Effector memory CD4-positive, alpha-beta T cell (primary cell): ENCODE data around the gene NUDT11.

Experiments used
- DNase-seq, 3 donors: peaks; one replicate each; pipeline ENCODE4 v3.0.0-alpha.2; 2020
- H3K27ac ChIP-seq: 2 replicates; pipeline ENCODE4 v1.7.0; 2013; ENCODE audit warnings: mild to moderate bottlenecking, low read length, moderate library complexity; ENCODE audit not compliant: insufficient read depth, poor library complexity, severe bottlenecking
- H3K27me3 ChIP-seq: replicated peaks from 2 replicates; pipeline ENCODE4 v1.7.0; 2013; ENCODE audit warnings: mild to moderate bottlenecking, low read length; ENCODE audit not compliant: insufficient read depth, control insufficient read depth, poor library complexity, severe bottlenecking
- H3K36me3 ChIP-seq: 2 replicates; pipeline ENCODE4 v1.7.0; 2013; ENCODE audit warnings: mild to moderate bottlenecking, low read length, moderate library complexity; ENCODE audit not compliant: control insufficient read depth, insufficient read depth
- H3K4me1 ChIP-seq: 2 replicates; pipeline ENCODE4 v1.7.0; 2013; ENCODE audit warnings: low read length, mild to moderate bottlenecking; ENCODE audit not compliant: control insufficient read depth, insufficient read depth, poor library complexity, severe bottlenecking
- H3K4me3 ChIP-seq: 2 replicates; pipeline ENCODE4 v1.7.0; 2013; ENCODE audit warnings: low read length, low read depth, mild to moderate bottlenecking; ENCODE audit not compliant: insufficient read depth, poor library complexity, severe bottlenecking
- H3K9me3 ChIP-seq: 2 replicates; pipeline ENCODE4 v1.7.0; 2013; ENCODE audit warnings: mild to moderate bottlenecking, low read length, moderate library complexity; ENCODE audit not compliant: control insufficient read depth

NUDT11 gene

GRCh38 chrX:51463322-51463721 is 33.1 kb downstream of the NUDT11 start:
- no peaks in the 10 kb centered on the region for H3K27me3 ChIP-seq
- H3K4me3 ChIP-seq: no peak overlapping the region
- H3K9me3 ChIP-seq: no peaks in the 10 kb centered on the region

DNA sequence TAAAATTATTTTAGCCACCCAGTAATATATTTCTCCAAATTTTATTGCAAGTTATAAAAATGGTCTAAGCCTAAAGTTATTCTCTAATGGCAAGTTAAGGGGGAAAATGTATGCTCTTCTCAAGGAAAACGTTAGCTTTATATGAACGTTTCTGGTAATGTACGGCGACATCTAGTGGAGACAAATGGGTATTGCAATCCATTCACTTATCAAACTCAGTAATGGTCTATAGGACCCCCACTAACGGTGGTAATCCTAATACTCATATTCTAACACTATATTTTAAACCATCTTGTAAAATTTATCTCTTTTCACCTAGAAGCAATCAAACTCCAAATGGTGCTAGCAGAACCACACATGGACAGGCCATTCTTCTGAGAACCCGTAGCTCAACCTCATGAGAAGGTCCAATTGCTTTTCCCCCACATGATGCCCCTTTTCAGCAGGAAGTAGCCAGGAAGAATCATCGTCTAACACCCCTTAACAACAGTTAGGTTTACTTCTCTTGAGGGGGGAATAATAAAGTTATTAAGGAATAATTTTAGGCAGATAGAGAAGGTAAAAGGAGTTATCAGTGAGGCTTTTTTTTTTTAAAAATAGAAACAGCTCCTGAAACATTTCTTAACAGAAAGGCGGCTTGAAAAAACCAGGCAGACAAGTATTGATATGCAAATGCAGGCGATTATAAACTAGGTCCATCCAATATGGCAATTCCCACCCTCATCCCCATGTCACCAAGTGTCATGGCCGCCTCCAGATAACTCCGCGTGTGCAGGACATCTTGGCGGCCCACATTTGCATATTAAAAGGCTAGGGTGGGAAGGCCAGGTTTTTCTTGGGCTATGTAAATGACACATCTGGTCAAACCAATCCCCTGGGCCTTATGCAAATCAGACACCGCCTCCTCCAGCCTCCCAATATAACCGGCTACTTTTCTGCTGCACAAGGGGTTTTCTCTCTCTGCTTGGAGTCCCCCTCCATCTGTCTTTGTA is 35.0 kb downstream of the NUDT11 start:
- Histone ChIP-seq H3K27me3 (no peaks in the 10 kb centered on the region), H3K4me3 (no peak overlapping the region), H3K4me1 (no peaks in the 10 kb centered on the region), H3K27ac (no peak overlapping the region), H3K36me3 (no peaks in the 10 kb centered on the region), H3K9me3 (no peaks in the 10 kb centered on the region)
- peak in 1 of 3 donors; percentile 5 for DNase-seq

More at GRCh38 chrX:51463322-51463721, 33.1 kb downstream of the NUDT11 start:
- no peaks in the 10 kb centered on the region for H3K36me3 ChIP-seq
- no peak overlapping the region for H3K27ac ChIP-seq
- DNase-seq: no peak
- no peaks in the 10 kb centered on the region for H3K4me1 ChIP-seq

DNA sequence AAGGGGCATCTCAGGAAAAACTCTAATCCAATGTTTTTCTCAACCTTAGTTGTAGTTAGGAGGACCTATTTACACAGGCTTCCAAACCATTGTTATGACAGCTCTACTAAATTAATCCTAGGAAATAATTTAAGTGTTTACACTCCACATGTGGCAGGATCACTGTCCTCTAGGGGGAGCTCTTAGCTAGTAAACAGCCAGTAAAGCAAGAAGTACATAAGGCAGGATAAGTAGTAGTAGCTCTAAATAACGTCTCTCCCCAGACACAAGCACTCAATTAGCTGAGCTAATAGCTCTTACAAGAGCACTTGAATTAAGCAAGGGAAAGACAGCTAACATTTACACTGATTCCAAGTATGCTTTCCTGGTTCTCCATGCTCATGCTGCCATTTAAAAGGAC is 37.3 kb downstream of the NUDT11 start:
- DNase-seq: no peak
- no peaks in the 10 kb centered on the region for H3K9me3 ChIP-seq
- no peak overlapping the region for H3K27ac ChIP-seq
- no peaks in the 10 kb centered on the region for H3K36me3 ChIP-seq
- no peaks in the 10 kb centered on the region for H3K4me1 ChIP-seq
- no peak overlapping the region for H3K4me3 ChIP-seq
- no peaks in the 10 kb centered on the region for H3K27me3 ChIP-seq

DNA sequence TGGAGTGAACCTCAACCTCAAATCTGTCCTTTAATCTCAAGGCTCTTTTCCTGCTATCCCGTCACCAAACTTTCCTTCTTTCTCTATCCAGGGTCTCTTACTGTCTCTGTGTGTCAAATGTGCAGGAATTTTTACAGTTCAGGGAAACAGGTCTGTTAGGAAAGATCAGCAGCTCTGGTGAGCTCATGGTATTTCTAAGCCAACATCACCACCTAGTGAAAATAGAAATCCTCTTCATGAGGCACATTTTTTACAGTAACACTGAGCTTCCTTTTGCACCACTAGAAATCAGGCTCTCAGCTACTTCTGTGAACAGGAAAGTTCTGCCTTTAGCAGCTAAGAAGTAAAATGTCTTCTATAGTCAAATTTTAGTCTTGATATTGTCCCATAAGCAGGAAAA is 39.6 kb downstream of the NUDT11 start:
- no peak overlapping the region for H3K4me3 ChIP-seq

DNA sequence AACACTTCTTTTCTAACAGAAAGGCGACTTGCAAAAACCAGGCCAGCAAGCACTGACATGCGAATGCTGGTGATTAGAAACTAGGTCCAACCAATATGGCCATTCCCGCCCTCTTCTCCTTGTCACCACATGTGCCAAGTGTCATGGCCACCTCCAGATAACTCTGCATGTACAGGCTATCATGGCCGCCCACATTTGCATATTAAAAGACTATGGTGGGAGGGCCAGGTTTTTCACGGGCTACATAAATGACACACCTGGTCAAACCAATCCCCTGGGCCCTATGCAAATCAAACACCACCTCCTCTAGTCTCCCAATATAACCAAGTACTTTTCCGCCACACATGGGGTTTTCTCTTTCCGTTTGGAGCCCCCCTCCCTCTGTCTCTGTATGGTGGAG is 40.1 kb downstream of the NUDT11 start:
- Histone ChIP-seq H3K9me3 (no peaks in the 10 kb centered on the region), H3K27me3 (no peaks in the 10 kb centered on the region), H3K4me1 (no peaks in the 10 kb centered on the region), H3K27ac (no peak overlapping the region), H3K36me3 (no peaks in the 10 kb centered on the region), H3K4me3 (no peak overlapping the region)
- no peak for DNase-seq

More for the DNA sequence above, 39.6 kb downstream of the NUDT11 start:
- no peaks in the 10 kb centered on the region for H3K9me3 ChIP-seq
- no peak overlapping the region for H3K27ac ChIP-seq
- H3K27me3 ChIP-seq: no peaks in the 10 kb centered on the region
- no peaks in the 10 kb centered on the region for H3K36me3 ChIP-seq
- no peak for DNase-seq
- H3K4me1 ChIP-seq: no peaks in the 10 kb centered on the region

DNA sequence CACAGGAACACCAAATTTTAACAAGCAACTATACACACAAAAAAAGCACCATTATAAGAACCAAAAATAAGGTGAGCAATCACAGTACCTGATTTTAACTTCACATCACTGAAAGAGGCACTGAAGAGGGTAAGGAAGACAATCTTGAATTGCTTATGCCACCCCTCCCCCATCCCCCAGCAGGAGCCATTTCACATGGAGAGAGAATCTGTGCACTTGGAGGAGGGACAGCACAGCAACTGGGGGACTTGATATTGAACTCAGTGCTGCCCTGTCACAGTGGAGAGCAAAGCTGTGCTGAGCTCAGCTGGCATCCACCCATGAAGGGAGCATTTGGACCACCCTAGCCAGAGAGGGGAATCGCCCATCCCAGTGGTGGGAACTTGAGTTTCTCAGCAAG is 56.0 kb downstream of the NUDT11 start:
- Histone ChIP-seq H3K4me3 (no peak overlapping the region), H3K9me3 (no peaks in the 10 kb centered on the region), H3K27ac (no peak overlapping the region), H3K36me3 (no peaks in the 10 kb centered on the region), H3K27me3 (no peaks in the 10 kb centered on the region), H3K4me1 (no peaks in the 10 kb centered on the region)
- DNase-seq: no peak
